MM.1S (cell line): Measurements from ENCODE around the gene TFCP2L1.

ENCODE experiments used
- DNase-seq: peaks from one replicate; pipeline ENCODE4 v3.0.0-alpha.2; 2015
- H2AFZ ChIP-seq: fragments of 300-600 bp; sonication (generic); 2 replicates; pipeline ENCODE4 v1.6.0; 2016; ENCODE audit warnings: antibody characterized with exemption, low read length
- H3F3A ChIP-seq: fragments of 300-600 bp; sonication (generic); 2 replicates; pipeline ENCODE4 v1.6.1; 2016; ENCODE audit warnings: mild to moderate bottlenecking, antibody characterized with exemption, low read length, moderate library complexity, mixed read lengths; ENCODE audit not compliant: insufficient read depth
- H3K27ac ChIP-seq: fragments of 300-600 bp; sonication (generic); 2 replicates; pipeline ENCODE4 v1.5.1; 2016; ENCODE audit warnings: mild to moderate bottlenecking, low read length
- H3K27me3 ChIP-seq: fragments of 300-600 bp; sonication (generic); replicated peaks from 2 replicates; pipeline ENCODE4 v1.6.0; 2016; ENCODE audit warnings: low read length; ENCODE audit not compliant: insufficient read depth
- H3K36me3 ChIP-seq: fragments of 300-600 bp; sonication (generic); replicated peaks from 2 replicates; pipeline ENCODE4 v1.6.1; 2016; ENCODE audit warnings: mild to moderate bottlenecking, low read length, mixed read lengths; ENCODE audit not compliant: insufficient read depth
- H3K4me1 ChIP-seq: fragments of 300-600 bp; sonication (generic); 2 replicates; pipeline ENCODE4 v1.6.1; 2016; ENCODE audit warnings: low read length, mixed read lengths
- H3K4me2 ChIP-seq: fragments of 300-600 bp; sonication (generic); 2 replicates; pipeline ENCODE4 v1.6.0; 2016; ENCODE audit warnings: low read depth, low read length
- H3K4me3 ChIP-seq: fragments of 300-600 bp; sonication (generic); 2 replicates; pipeline ENCODE4 v1.5.1; 2016; ENCODE audit warnings: low read length, mixed read lengths
- H3K79me2 ChIP-seq: fragments of 300-600 bp; sonication (generic); 2 replicates; pipeline ENCODE4 v1.6.1; 2016; ENCODE audit warnings: mixed run types, low read length, mixed read lengths
- H3K9ac ChIP-seq: fragments of 300-600 bp; sonication (generic); 2 replicates; pipeline ENCODE4 v1.6.1; 2016; ENCODE audit warnings: low read length, mixed read lengths
- H3K9me2 ChIP-seq: fragments of 300-600 bp; sonication (generic); replicated peaks from 2 replicates; pipeline ENCODE4 v1.6.1; 2016; ENCODE audit warnings: mild to moderate bottlenecking, low read length, mixed read lengths; ENCODE audit not compliant: insufficient read depth
- H3K9me3 ChIP-seq: fragments of 300-600 bp; sonication (generic); replicated peaks from 2 replicates; pipeline ENCODE4 v1.6.1; 2016; ENCODE audit warnings: mild to moderate bottlenecking, low read length, mixed read lengths; ENCODE audit not compliant: insufficient read depth
- H4K20me1 ChIP-seq: fragments of 300-600 bp; sonication (generic); 2 replicates; pipeline ENCODE4 v1.6.1; 2016; ENCODE audit warnings: mild to moderate bottlenecking, low read length, moderate library complexity, mixed read lengths; ENCODE audit not compliant: insufficient read depth
- EZH2 ChIP-seq: fragments of 300-600 bp; sonication (generic); optimal IDR thresholded peaks from 2 replicates; pipeline ENCODE3; 2017; ENCODE audit warnings: low read depth, mild to moderate bottlenecking, antibody characterized with exemption, low read length, mixed read lengths
- EZH2phosphoT487 ChIP-seq: fragments of 300-600 bp; sonication (generic); IDR thresholded peaks from 2 replicates; pipeline ENCODE4 v1.6.1; 2018; ENCODE audit warnings: antibody characterized with exemption, low read length
- TF ChIP-seq, protein P1 (sequence below): fragments of 300-600 bp; sonication (generic); IDR thresholded peaks from 2 replicates; pipeline ENCODE4 v1.5.1; 2016; ENCODE audit warnings: antibody characterized with exemption, low read length, mixed read lengths

TFCP2L1 gene

GRCh38 chr2:121239969-121240368 is 45.0 kb downstream of the TFCP2L1 start:
- Histone ChIP-seq H2AFZ (no peak overlapping the region), H3K9me2 (no peaks in the 10 kb centered on the region), H3K27me3 (no peaks in the 10 kb centered on the region), H3K4me3 (no peak overlapping the region), H3K36me3 (no peaks in the 10 kb centered on the region), H3K9ac (no peak overlapping the region), H3K79me2 (no peaks in the 10 kb centered on the region), H3K9me3 (no peaks in the 10 kb centered on the region), H3F3A (no peaks in the 10 kb centered on the region), H3K4me1 (no peaks in the 10 kb centered on the region), H4K20me1 (no peaks in the 10 kb centered on the region), H3K4me2 (no peak overlapping the region), H3K27ac (no peak overlapping the region)
- TF ChIP-seq EZH2 (no peak), EZH2phosphoT487 (no peak)
- TF ChIP-seq, protein P1, sequence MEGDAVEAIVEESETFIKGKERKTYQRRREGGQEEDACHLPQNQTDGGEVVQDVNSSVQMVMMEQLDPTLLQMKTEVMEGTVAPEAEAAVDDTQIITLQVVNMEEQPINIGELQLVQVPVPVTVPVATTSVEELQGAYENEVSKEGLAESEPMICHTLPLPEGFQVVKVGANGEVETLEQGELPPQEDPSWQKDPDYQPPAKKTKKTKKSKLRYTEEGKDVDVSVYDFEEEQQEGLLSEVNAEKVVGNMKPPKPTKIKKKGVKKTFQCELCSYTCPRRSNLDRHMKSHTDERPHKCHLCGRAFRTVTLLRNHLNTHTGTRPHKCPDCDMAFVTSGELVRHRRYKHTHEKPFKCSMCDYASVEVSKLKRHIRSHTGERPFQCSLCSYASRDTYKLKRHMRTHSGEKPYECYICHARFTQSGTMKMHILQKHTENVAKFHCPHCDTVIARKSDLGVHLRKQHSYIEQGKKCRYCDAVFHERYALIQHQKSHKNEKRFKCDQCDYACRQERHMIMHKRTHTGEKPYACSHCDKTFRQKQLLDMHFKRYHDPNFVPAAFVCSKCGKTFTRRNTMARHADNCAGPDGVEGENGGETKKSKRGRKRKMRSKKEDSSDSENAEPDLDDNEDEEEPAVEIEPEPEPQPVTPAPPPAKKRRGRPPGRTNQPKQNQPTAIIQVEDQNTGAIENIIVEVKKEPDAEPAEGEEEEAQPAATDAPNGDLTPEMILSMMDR = no peak
- DNase-seq = no peak

DNA sequence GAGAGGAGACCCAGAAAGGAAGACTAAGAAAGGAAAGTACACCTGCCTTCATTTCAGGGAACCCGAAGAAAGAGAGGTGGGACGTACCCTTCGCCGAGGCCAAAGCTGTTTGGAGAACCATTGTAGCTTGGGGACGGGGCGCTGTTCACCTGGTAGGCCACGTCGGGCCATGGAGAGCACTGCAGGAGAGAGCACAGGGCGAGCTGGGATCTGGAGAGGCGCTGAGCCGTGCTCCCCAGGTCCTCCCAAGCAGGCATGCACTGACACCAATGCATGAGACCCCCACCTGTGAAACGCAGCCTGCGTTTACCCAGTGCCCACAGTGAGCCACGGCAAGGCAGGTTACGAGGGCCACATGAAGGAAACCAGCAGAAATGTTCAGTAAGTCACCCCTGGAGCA is 45.5 kb downstream of the TFCP2L1 start:
- Histone ChIP-seq H3K9me3 (no peaks in the 10 kb centered on the region), H3K4me1 (no peaks in the 10 kb centered on the region), H3K27me3 (no peaks in the 10 kb centered on the region), H3K9ac (no peak overlapping the region), H4K20me1 (no peaks in the 10 kb centered on the region), H3K27ac (no peak overlapping the region), H3K4me3 (no peak overlapping the region), H3K4me2 (no peak overlapping the region), H3K9me2 (no peaks in the 10 kb centered on the region), H3F3A (no peaks in the 10 kb centered on the region), H3K36me3 (no peaks in the 10 kb centered on the region), H2AFZ (no peak overlapping the region), H3K79me2 (no peaks in the 10 kb centered on the region)
- DNase-seq = no peak
- no peak for TF ChIP-seq EZH2phosphoT487
- no peak for TF ChIP-seq EZH2
- TF ChIP-seq, protein P1 = no peak

- Histone ChIP-seq H3K27me3 (no peaks in the 10 kb centered on the region), H3K4me3 (no peak overlapping the region), H3F3A (no peaks in the 10 kb centered on the region), H2AFZ (no peak overlapping the region), H3K36me3 (no peaks in the 10 kb centered on the region), H4K20me1 (no peaks in the 10 kb centered on the region), H3K9me2 (no peaks in the 10 kb centered on the region), H3K4me2 (no peak overlapping the region), H3K4me1 (no peaks in the 10 kb centered on the region), H3K27ac (no peak overlapping the region), H3K9me3 (no peaks in the 10 kb centered on the region), H3K9ac (no peak overlapping the region), H3K79me2 (no peaks in the 10 kb centered on the region)
- no peak for DNase-seq
- TF ChIP-seq EZH2 (no peak), EZH2phosphoT487 (no peak)
- TF ChIP-seq, protein P1 = no peak
These were observed 46.2 kb downstream of the TFCP2L1 start for GRCh38 chr2:121238828-121239227.
